RPMI7951 (cell line): Measurements from ENCODE around the gene RNF43. TPM values are rescaled to one million over a fixed set of nuclear protein-coding genes. Genes with fewer than 3 reads are reported as not detected.

Experiments used
- total RNA-seq: library from RNA; depleted of rRNA; stranded (reverse); fragments of >200 nt; shearing (Covaris generic); gene quantifications from 2 replicates; pipeline ENCODE4 v1.2.3, GENCODE V29; 2014; rRNA removed

RNF43 gene
- total RNA-seq, 1 experiment from 2014 or later = 0.12 TPM

Other genes with a start within 250 kb of the RNF43 start
- not detected in 2 replicates for gene EPX, start 224.8 kb downstream of the RNF43 start, total RNA-seq
- gene MKS1, start 198.3 kb downstream of the RNF43 start, total RNA-seq = 8.8 and 15.7 TPM in 2 replicates
- gene LPO, start 178.9 kb downstream of the RNF43 start, total RNA-seq = not detected in 2 replicates
- 0.12 TPM in 1 of 2 replicates, not detected in the other for gene MPO, start 136.6 kb downstream of the RNF43 start, total RNA-seq
- 0.68 and 0.84 TPM in 2 replicates for gene TSPOAP1, start 88.7 kb downstream of the RNF43 start, total RNA-seq
- gene SUPT4H1, start 65.3 kb downstream of the RNF43 start, total RNA-seq = 61.0 and 61.4 TPM in 2 replicates
- not detected in 2 replicates for gene HSF5, start 70.9 kb upstream of the RNF43 start, total RNA-seq
- 28.9 and 32.8 TPM in 2 replicates for gene MTMR4, start 97.1 kb upstream of the RNF43 start, total RNA-seq